ENCODE results near the gene FER.

- TF ChIP-seq, protein P1, sequence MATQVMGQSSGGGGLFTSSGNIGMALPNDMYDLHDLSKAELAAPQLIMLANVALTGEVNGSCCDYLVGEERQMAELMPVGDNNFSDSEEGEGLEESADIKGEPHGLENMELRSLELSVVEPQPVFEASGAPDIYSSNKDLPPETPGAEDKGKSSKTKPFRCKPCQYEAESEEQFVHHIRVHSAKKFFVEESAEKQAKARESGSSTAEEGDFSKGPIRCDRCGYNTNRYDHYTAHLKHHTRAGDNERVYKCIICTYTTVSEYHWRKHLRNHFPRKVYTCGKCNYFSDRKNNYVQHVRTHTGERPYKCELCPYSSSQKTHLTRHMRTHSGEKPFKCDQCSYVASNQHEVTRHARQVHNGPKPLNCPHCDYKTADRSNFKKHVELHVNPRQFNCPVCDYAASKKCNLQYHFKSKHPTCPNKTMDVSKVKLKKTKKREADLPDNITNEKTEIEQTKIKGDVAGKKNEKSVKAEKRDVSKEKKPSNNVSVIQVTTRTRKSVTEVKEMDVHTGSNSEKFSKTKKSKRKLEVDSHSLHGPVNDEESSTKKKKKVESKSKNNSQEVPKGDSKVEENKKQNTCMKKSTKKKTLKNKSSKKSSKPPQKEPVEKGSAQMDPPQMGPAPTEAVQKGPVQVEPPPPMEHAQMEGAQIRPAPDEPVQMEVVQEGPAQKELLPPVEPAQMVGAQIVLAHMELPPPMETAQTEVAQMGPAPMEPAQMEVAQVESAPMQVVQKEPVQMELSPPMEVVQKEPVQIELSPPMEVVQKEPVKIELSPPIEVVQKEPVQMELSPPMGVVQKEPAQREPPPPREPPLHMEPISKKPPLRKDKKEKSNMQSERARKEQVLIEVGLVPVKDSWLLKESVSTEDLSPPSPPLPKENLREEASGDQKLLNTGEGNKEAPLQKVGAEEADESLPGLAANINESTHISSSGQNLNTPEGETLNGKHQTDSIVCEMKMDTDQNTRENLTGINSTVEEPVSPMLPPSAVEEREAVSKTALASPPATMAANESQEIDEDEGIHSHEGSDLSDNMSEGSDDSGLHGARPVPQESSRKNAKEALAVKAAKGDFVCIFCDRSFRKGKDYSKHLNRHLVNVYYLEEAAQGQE (IDR thresholded peaks at IDR 0.05; ENCODE audit: insufficient read depth in 1 of 2, low read depth in 2 of 2, low read length in 1 of 2) = no peak
- TF ChIP-seq, protein P2, sequence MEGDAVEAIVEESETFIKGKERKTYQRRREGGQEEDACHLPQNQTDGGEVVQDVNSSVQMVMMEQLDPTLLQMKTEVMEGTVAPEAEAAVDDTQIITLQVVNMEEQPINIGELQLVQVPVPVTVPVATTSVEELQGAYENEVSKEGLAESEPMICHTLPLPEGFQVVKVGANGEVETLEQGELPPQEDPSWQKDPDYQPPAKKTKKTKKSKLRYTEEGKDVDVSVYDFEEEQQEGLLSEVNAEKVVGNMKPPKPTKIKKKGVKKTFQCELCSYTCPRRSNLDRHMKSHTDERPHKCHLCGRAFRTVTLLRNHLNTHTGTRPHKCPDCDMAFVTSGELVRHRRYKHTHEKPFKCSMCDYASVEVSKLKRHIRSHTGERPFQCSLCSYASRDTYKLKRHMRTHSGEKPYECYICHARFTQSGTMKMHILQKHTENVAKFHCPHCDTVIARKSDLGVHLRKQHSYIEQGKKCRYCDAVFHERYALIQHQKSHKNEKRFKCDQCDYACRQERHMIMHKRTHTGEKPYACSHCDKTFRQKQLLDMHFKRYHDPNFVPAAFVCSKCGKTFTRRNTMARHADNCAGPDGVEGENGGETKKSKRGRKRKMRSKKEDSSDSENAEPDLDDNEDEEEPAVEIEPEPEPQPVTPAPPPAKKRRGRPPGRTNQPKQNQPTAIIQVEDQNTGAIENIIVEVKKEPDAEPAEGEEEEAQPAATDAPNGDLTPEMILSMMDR (IDR thresholded peaks at IDR 0.05) = no peak
- no peak for TF ChIP-seq POLR2AphosphoS5 (IDR thresholded peaks at IDR 0.05; ENCODE audit: low read depth, low read length)
- TF ChIP-seq TCF7L2 (IDR thresholded peaks at IDR 0.05; ENCODE audit: low read depth, low read length) = no peak
- TF ChIP-seq SIN3A (IDR thresholded peaks at IDR 0.05; ENCODE audit: borderline replicate concordance, insufficient read depth, low read depth, low read length) = no peak
Measured at GRCh38 chr5:108867656-108868055, 120.0 kb downstream of the FER start.

Data from Panc1 (cell line).